Measurements from ENCODE around the gene PRLR.
"Not testable (repeated sequence)": the region's sequence is repeated elsewhere in the genome, so short reads cannot be mapped to it uniquely, and the experiment has no call there.

GRCh38 chr5:35245371-35245770 is 15.1 kb upstream of the PRLR start:
- TF ChIP-seq SPI1 (IDR thresholded peaks at IDR 0.05; ENCODE audit: borderline replicate concordance, low read depth, low read length); THRA (IDR thresholded peaks at IDR 0.05); CREB1 (IDR thresholded peaks at IDR 0.05); CREB1 (CRISPR knock-in tag; IDR thresholded peaks at IDR 0.05); TBL1XR1 (IDR thresholded peaks at IDR 0.05; ENCODE audit: low read length in 2 of 2); REST (IDR thresholded peaks at IDR 0.05; ENCODE audit: borderline replicate concordance); REST (CRISPR knock-in tag; IDR thresholded peaks at IDR 0.05; ENCODE audit: low read depth); JUN (IDR thresholded peaks at IDR 0.05; ENCODE audit: borderline replicate concordance, low read depth, low read length); JUN (CRISPR knock-in tag; IDR thresholded peaks at IDR 0.05; ENCODE audit: borderline replicate concordance); CREB3 (tag; conservative IDR thresholded peaks at IDR 0.05; ENCODE audit: low read depth); GABPA (tag; conservative IDR thresholded peaks at IDR 0.05; ENCODE audit: low read depth); RFX5 (IDR thresholded peaks at IDR 0.05; ENCODE audit: low read depth, low read length); SUPT5H (IDR thresholded peaks at IDR 0.05); MYBL2 (IDR thresholded peaks at IDR 0.05; ENCODE audit: low read depth); MYBL2 (CRISPR knock-in tag; IDR thresholded peaks at IDR 0.05; ENCODE audit: borderline replicate concordance): not testable (repeated sequence)
- TF ChIP-seq, protein P1, sequence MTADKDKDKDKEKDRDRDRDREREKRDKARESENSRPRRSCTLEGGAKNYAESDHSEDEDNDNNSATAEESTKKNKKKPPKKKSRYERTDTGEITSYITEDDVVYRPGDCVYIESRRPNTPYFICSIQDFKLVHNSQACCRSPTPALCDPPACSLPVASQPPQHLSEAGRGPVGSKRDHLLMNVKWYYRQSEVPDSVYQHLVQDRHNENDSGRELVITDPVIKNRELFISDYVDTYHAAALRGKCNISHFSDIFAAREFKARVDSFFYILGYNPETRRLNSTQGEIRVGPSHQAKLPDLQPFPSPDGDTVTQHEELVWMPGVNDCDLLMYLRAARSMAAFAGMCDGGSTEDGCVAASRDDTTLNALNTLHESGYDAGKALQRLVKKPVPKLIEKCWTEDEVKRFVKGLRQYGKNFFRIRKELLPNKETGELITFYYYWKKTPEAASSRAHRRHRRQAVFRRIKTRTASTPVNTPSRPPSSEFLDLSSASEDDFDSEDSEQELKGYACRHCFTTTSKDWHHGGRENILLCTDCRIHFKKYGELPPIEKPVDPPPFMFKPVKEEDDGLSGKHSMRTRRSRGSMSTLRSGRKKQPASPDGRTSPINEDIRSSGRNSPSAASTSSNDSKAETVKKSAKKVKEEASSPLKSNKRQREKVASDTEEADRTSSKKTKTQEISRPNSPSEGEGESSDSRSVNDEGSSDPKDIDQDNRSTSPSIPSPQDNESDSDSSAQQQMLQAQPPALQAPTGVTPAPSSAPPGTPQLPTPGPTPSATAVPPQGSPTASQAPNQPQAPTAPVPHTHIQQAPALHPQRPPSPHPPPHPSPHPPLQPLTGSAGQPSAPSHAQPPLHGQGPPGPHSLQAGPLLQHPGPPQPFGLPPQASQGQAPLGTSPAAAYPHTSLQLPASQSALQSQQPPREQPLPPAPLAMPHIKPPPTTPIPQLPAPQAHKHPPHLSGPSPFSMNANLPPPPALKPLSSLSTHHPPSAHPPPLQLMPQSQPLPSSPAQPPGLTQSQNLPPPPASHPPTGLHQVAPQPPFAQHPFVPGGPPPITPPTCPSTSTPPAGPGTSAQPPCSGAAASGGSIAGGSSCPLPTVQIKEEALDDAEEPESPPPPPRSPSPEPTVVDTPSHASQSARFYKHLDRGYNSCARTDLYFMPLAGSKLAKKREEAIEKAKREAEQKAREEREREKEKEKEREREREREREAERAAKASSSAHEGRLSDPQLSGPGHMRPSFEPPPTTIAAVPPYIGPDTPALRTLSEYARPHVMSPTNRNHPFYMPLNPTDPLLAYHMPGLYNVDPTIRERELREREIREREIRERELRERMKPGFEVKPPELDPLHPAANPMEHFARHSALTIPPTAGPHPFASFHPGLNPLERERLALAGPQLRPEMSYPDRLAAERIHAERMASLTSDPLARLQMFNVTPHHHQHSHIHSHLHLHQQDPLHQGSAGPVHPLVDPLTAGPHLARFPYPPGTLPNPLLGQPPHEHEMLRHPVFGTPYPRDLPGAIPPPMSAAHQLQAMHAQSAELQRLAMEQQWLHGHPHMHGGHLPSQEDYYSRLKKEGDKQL (CRISPR knock-in tag; IDR thresholded peaks at IDR 0.05; ENCODE audit: borderline replicate concordance), result not testable (repeated sequence)
- TF ChIP-seq, protein P2, sequence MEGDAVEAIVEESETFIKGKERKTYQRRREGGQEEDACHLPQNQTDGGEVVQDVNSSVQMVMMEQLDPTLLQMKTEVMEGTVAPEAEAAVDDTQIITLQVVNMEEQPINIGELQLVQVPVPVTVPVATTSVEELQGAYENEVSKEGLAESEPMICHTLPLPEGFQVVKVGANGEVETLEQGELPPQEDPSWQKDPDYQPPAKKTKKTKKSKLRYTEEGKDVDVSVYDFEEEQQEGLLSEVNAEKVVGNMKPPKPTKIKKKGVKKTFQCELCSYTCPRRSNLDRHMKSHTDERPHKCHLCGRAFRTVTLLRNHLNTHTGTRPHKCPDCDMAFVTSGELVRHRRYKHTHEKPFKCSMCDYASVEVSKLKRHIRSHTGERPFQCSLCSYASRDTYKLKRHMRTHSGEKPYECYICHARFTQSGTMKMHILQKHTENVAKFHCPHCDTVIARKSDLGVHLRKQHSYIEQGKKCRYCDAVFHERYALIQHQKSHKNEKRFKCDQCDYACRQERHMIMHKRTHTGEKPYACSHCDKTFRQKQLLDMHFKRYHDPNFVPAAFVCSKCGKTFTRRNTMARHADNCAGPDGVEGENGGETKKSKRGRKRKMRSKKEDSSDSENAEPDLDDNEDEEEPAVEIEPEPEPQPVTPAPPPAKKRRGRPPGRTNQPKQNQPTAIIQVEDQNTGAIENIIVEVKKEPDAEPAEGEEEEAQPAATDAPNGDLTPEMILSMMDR (IDR thresholded peaks at IDR 0.05 in 2 of 3, conservative IDR thresholded peaks at IDR 0.05 in 1 of 3; ENCODE audit: insufficient read depth in 2 of 3, low read depth in 1 of 3, low read length in 3 of 3), result not testable (repeated sequence)

Measured in K562 (cell line).